Activated B cell treated with CpG ODN at 0.5 μM for 24 hours (primary cell): Measurements from ENCODE around the gene PPM1E. TPM values are rescaled to one million over a fixed set of nuclear protein-coding genes. Genes with fewer than 3 reads are reported as not detected.
"Not testable (repeated sequence)": the region's sequence is repeated elsewhere in the genome, so short reads cannot be mapped to it uniquely, and the experiment has no call there.

Experiments used
- ATAC-seq: fragments of 200-7000 bp; cut with Tn5 transposase; one replicate; pipeline ENCODE4 v1.10.0; 2021; ENCODE audit warnings: low read depth, mild to moderate bottlenecking, moderate library complexity
- CTCF ChIA-PET: fragments of 350-600 bp; sonication (Branson Sonifier 250); formaldehyde crosslinking; loops from one replicate; lab custom pipeline; 2021; ENCODE audit warnings: antibody characterized with exemption; lab: Charles Lee
- POLR2A ChIA-PET: fragments of 350-600 bp; sonication (Branson Sonifier 250); formaldehyde crosslinking; loops from one replicate; lab custom pipeline; 2021; ENCODE audit warnings: antibody characterized with exemption; lab: Charles Lee
- DNase-seq: peaks from one replicate; pipeline ENCODE4 v3.0.0; 2022
- H3K27ac Mint-ChIP-seq: one replicate; pipeline ENCODE4 v1.8.0; 2020; ENCODE audit warnings: mixed read lengths
- H3K27me3 Mint-ChIP-seq: one replicate; pipeline ENCODE4 v1.8.0; 2021; ENCODE audit warnings: mixed read lengths
- H3K36me3 Mint-ChIP-seq: one replicate; pipeline ENCODE4 v1.8.0; 2021; ENCODE audit warnings: low read depth, mixed read lengths
- H3K4me1 Mint-ChIP-seq: one replicate; pipeline ENCODE4 v1.8.0; 2021; ENCODE audit warnings: mixed read lengths
- H3K4me3 Mint-ChIP-seq: one replicate; pipeline ENCODE4 v1.8.0; 2020; ENCODE audit warnings: mild to moderate bottlenecking, mixed read lengths
- H3K9me3 Mint-ChIP-seq: one replicate; pipeline ENCODE4 v1.8.0; 2020; ENCODE audit warnings: mixed read lengths
- CTCF ChIP-seq: fragments of 200-600 bp; IDR thresholded peaks from one replicate; pipeline ENCODE4 v1.8.0; 2022; ENCODE audit warnings: antibody characterized with exemption, mild to moderate bottlenecking
- intact Hi-C: fragments of 100-400 bp; cut with micrococcal nuclease; formaldehyde crosslinking; loops from one replicate; pipeline ENCODE4 v1.15.1; 2024
- total RNA-seq: library from RNA; stranded (reverse); gene quantifications from 2 replicates; pipeline ENCODE4 v1.2.3, GENCODE V29; 2022

PPM1E gene
- total RNA-seq, 1 donor from 2014 or later = 0.02 TPM

- no peaks in the 10 kb centered on the region for H3K9me3 Mint-ChIP-seq
- no peaks in the 10 kb centered on the region for H3K36me3 Mint-ChIP-seq
- intact Hi-C loops = no loop called here
- ATAC-seq (no peak), DNase-seq (no peak)
- no peak overlapping the region for H3K27ac Mint-ChIP-seq
- POLR2A ChIA-PET = no interaction called here
- no peak for TF ChIP-seq CTCF
- H3K4me3 Mint-ChIP-seq = no peak overlapping the region
- H3K4me1 Mint-ChIP-seq = no peaks in the 10 kb centered on the region
- CTCF ChIA-PET = no interaction called here
- H3K27me3 Mint-ChIP-seq = no peaks in the 10 kb centered on the region
Measured at GRCh38 chr17:58932956-58933355, 177.3 kb downstream of the PPM1E start.

GRCh38 chr17:58936295-58936694 lies 180.6 kb downstream of the PPM1E start:
- CTCF ChIA-PET = no interaction called here
- no peak overlapping the region for H3K4me3 Mint-ChIP-seq
- POLR2A ChIA-PET = interaction anchor here (0.7 kb wide), 1 partner anchor 33 kb away, joined by 3 read pairs; no protein-coding TSS in a partner anchor

GRCh38 chr17:58944166-58944565 lies 188.5 kb downstream of the PPM1E start:
- CTCF ChIA-PET = no interaction called here

More at GRCh38 chr17:58936295-58936694, 180.6 kb downstream of the PPM1E start:
- Mint-ChIP-seq H3K27ac (no peak overlapping the region), H3K4me1 (no peaks in the 10 kb centered on the region), H3K9me3 (no peaks in the 10 kb centered on the region), H3K36me3 (no peaks in the 10 kb centered on the region), H3K27me3 (no peaks in the 10 kb centered on the region)
- ATAC-seq (no peak), DNase-seq (no peak)
- no peak for TF ChIP-seq CTCF
- intact Hi-C loops = no loop called here

GRCh38 chr17:58947411-58947810 lies 191.8 kb downstream of the PPM1E start:
- ChIA-PET CTCF (no interaction called here), POLR2A (interaction anchor here (0.8 kb wide), 1 partner anchor 30 kb away, joined by 20 read pairs; no protein-coding TSS in a partner anchor)
- no peak for DNase-seq
- H3K36me3 Mint-ChIP-seq = peaks cover 13% of the 10 kb centered on the region
- H3K27me3 Mint-ChIP-seq = no peaks in the 10 kb centered on the region
- H3K27ac Mint-ChIP-seq = no peak overlapping the region
- ATAC-seq = no peak
- H3K9me3 Mint-ChIP-seq = peaks cover 20% of the 10 kb centered on the region
- no peak for TF ChIP-seq CTCF
- H3K4me1 Mint-ChIP-seq = peaks cover 8% of the 10 kb centered on the region
- H3K4me3 Mint-ChIP-seq = no peak overlapping the region
- intact Hi-C loops = no loop called here

More at GRCh38 chr17:58944166-58944565, 188.5 kb downstream of the PPM1E start:
- Mint-ChIP-seq H3K4me3 (no peak overlapping the region), H3K27me3 (no peaks in the 10 kb centered on the region), H3K4me1 (peaks cover 8% of the 10 kb centered on the region), H3K9me3 (peaks cover 4% of the 10 kb centered on the region), H3K27ac (no peak overlapping the region), H3K36me3 (peaks cover 3% of the 10 kb centered on the region)
- ATAC-seq (no peak), DNase-seq (no peak)
- intact Hi-C loops = no loop called here
- TF ChIP-seq CTCF = no peak
- POLR2A ChIA-PET = no interaction called here

GRCh38 chr17:58947824-58948223 lies 192.2 kb downstream of the PPM1E start:
- H3K9me3 Mint-ChIP-seq = peaks cover 20% of the 10 kb centered on the region
- DNase-seq = no peak
- no peak overlapping the region for H3K4me3 Mint-ChIP-seq
- no peak for ATAC-seq
- intact Hi-C loops = no loop called here
- H3K36me3 Mint-ChIP-seq = peaks cover 13% of the 10 kb centered on the region
- ChIA-PET CTCF (no interaction called here), POLR2A (interaction anchor here (0.8 kb wide), 1 partner anchor 31 kb away, joined by 20 read pairs; no protein-coding TSS in a partner anchor)
- TF ChIP-seq CTCF = no peak
- H3K27me3 Mint-ChIP-seq = no peaks in the 10 kb centered on the region
- no peak overlapping the region for H3K27ac Mint-ChIP-seq
- H3K4me1 Mint-ChIP-seq = peaks cover 8% of the 10 kb centered on the region

GRCh38 chr17:58954358-58954757 lies 198.7 kb downstream of the PPM1E start:
- H3K36me3 Mint-ChIP-seq, H3K4me3 Mint-ChIP-seq, intact Hi-C loops, H3K27me3 Mint-ChIP-seq, CTCF ChIA-PET, DNase-seq: not testable (repeated sequence)
- Mint-ChIP-seq H3K9me3 (peaks cover 20% of the 10 kb centered on the region), H3K4me1 (peaks cover 12% of the 10 kb centered on the region), H3K27ac (peak overlapping the region; percentile 2)
- ATAC-seq = peak; percentile 52
- POLR2A ChIA-PET = interaction anchor here (0.6 to 1.0 kb wide), 2 partner anchors 20 to 267 kb away, joined by 3 to 9 read pairs; no protein-coding TSS in a partner anchor
